ENCODE measurements around the gene FBXO45.
"Not testable (repeated sequence)": the region's sequence is repeated elsewhere in the genome, so short reads cannot be mapped to it uniquely, and the experiment has no call there.

FBXO45 gene

DNA sequence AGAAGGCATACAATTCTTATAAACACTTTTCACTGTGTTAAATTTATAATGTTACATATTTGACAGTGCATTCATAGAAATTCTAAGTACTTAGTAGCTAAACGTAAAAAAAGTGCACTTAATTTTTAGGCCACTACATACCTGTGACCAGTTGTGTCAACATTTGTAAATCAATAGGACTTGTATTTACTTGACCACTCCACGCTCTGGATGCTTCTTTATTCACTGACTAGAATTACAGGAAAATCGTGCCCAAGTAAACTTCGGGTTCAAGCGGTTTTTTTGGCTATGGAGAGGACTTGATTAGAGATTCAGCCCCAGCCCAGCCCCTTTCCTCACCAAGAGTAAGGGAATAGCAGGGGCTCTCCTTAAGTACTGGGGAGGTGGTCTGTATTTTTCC is 21.9 kb upstream of the FBXO45 start:
- no peak for DNase-seq (ENCODE audit: low read depth)
- H3K4me3 ChIP-seq (ENCODE audit: low read length) = no peak overlapping the region
- TF ChIP-seq, protein P1, sequence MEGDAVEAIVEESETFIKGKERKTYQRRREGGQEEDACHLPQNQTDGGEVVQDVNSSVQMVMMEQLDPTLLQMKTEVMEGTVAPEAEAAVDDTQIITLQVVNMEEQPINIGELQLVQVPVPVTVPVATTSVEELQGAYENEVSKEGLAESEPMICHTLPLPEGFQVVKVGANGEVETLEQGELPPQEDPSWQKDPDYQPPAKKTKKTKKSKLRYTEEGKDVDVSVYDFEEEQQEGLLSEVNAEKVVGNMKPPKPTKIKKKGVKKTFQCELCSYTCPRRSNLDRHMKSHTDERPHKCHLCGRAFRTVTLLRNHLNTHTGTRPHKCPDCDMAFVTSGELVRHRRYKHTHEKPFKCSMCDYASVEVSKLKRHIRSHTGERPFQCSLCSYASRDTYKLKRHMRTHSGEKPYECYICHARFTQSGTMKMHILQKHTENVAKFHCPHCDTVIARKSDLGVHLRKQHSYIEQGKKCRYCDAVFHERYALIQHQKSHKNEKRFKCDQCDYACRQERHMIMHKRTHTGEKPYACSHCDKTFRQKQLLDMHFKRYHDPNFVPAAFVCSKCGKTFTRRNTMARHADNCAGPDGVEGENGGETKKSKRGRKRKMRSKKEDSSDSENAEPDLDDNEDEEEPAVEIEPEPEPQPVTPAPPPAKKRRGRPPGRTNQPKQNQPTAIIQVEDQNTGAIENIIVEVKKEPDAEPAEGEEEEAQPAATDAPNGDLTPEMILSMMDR (conservative IDR thresholded peaks at IDR 0.05; ENCODE audit: low read depth, low read length) = no peak

DNA sequence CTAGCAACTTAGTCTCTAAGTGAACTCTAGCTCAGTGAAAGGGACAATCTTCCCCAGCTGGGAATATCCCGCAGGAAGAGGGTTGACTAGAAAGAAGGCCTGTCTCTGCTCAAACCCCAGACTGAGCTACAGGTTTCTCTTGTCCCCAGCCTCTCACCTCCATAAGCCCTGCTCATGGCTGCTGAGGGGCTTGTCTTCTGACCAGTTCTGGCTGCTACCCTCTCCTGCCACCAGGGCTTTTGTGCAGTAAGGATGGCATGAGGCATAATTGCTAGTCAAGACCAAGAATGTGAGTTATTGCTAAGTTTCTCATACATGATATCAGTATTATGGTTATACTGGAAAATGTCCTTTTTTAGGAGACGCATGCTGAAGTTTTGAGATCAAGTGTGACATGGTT is 21.4 kb upstream of the FBXO45 start:
- TF ChIP-seq, protein P1 (conservative IDR thresholded peaks at IDR 0.05; ENCODE audit: low read depth, low read length) = no peak
- no peak for DNase-seq (ENCODE audit: low read depth)

DNA sequence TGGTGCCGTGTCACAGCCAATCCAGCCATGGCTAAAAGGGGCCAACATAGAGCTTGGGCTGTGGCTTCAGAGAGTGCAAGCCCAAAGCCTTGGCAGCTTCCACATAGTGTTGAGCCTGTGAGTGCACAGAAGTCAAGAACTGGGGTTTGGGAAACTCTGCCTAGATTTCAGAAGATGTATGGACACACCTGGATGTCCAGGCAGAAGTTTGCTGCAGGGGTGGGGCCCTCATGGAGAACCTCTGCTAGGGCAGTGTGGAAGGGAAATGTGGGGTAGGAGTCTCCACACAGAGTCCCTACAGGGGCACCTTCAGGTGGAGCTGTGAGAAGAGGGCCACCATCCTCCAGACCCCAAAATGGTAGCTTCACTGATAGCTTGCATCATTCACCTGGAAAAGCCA is 19.1 kb upstream of the FBXO45 start:
- DNase-seq (ENCODE audit: low read depth); H3K4me3 ChIP-seq (ENCODE audit: low read length): not testable (repeated sequence)

More for the DNA sequence above, 21.4 kb upstream of the FBXO45 start:
- H3K4me3 ChIP-seq (ENCODE audit: low read length) = no peak overlapping the region

DNA sequence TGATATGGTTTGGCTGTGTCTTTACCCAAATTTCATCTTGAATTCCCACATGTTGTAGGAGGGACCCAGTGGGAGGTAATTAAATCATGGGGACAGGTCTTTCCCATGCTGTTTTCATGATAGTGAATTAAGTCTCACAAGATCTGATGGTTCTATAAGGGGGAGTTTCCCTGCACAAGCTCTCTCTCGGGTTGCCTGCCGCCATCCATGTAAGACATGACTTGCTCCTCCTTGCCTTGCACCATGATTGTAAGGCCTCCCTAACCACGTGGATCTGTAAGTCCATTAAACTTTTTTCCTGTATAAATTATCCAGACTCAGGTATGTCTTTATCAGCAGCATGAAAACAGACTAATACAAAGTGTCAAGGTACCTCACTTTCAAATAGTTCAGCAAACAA is 18.3 kb upstream of the FBXO45 start:
- DNase-seq (ENCODE audit: low read depth); H3K4me3 ChIP-seq (ENCODE audit: low read length): not testable (repeated sequence)

DNA sequence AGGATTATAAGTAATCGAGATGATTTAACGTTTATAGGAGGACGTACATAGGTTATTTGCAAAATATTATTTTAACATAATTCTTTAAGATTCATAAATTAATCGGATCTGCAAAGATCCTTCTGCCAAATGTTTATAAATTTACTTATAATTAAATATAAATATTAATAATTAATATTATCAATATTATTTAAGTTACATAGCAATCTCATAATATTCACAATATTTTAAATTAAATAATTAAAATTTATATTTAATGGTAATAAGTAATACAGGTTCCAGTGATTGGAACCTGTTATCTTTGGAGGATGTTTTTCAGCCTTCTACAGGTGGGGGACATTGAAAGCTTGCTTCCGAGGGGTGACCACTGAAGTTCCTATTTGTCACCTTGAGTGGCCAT is 16.2 kb upstream of the FBXO45 start:
- no peak for DNase-seq (ENCODE audit: low read depth)
- no peak overlapping the region for H3K4me3 ChIP-seq (ENCODE audit: low read length)
- TF ChIP-seq, protein P1 (conservative IDR thresholded peaks at IDR 0.05; ENCODE audit: low read depth, low read length) = no peak

DNA sequence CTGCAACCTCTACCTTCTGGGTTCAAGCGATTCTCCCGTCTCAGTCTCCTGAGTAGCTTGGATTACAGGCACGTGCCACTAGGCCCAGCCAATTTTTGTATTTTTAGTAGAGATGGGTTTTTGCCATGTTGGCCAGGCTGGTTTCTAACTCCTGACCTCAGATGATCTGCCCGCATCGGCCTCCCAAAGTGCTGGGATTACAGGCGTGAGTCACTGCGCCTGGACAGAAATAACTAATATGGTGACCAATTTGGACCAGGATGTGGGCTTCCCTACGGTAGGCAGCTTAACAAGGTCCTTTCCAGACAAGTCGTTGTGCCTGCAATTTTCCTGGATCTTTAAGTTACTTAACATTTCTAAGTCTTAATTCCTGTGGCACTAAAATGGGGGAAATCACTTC is 14.9 kb upstream of the FBXO45 start:
- no peak for DNase-seq (ENCODE audit: low read depth)
- TF ChIP-seq, protein P1 (conservative IDR thresholded peaks at IDR 0.05; ENCODE audit: low read depth, low read length) = no peak
- no peak overlapping the region for H3K4me3 ChIP-seq (ENCODE audit: low read length)

DNA sequence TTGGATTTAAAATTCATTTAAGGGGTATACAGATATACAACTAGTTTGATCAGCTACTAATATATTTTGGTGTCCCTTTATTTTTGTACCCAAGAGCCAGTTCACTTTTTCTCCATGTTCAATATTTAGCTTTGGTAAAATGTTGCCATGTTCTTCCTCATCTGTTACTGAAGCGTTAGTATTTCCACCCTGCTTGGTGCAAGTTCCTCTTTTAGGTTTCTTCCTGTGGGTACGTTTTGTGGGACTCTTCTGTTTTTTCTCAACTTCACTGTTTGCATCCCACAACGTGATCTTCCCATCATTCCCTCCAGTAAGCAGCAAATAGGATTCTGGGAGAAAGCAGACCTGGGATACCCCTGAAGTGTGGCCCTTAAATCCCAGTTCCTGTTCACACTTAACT is 14.3 kb upstream of the FBXO45 start:
- TF ChIP-seq, protein P1 (conservative IDR thresholded peaks at IDR 0.05; ENCODE audit: low read depth, low read length) = no peak
- no peak overlapping the region for H3K4me3 ChIP-seq (ENCODE audit: low read length)
- DNase-seq (ENCODE audit: low read depth) = no peak

DNA sequence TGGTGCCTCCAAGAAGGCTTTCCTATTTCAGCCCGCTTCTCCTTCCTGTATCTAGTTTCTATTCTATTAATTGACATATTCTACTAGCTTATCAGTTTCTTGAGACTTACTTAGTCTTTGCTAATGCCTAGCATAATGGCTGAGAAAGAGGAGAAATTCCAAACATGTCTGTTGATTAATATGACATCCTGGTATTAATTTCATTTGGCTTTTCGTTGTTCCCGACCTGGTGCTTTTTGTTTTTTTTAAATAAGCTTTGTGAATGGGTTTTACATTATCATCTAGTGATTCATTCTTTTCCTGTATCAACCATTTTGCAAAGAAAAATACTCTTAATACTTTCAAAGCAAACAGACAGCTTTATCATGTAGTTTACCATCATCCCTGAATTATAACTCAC is 13.2 kb upstream of the FBXO45 start:
- H3K4me3 ChIP-seq (ENCODE audit: low read length) = no peak overlapping the region
- no peak for DNase-seq (ENCODE audit: low read depth)
- TF ChIP-seq, protein P1 (conservative IDR thresholded peaks at IDR 0.05; ENCODE audit: low read depth, low read length) = no peak
